Cardiac fibroblast (primary cell): Measurements from ENCODE around the gene PLXNA4.

Source experiments
- DNase-seq, 2 donors: peaks; one replicate each; pipeline versions ENCODE4 v3.0.0 to v3.0.0-alpha.2; 2010; ENCODE audit warnings: low read depth in 2 of 2
- H3K4me3 ChIP-seq, 2 donors: replicated peaks in 1 of 2; 1 replicate in 1 of 2; 2 replicates in 1 of 2; pipeline ENCODE4 v1.5.1; 2011; ENCODE audit warnings: low read depth in 2 of 2, low read length in 2 of 2, mild to moderate bottlenecking in 2 of 2, moderate library complexity in 1 of 2
- CTCF ChIP-seq: IDR thresholded peaks from one replicate; pipeline ENCODE4 v1.5.1; 2011; ENCODE audit warnings: low read depth, mild to moderate bottlenecking, low read length, inconsistent platforms

The PLXNA4 gene

GRCh38 chr7:132354527-132354926 lies 221.7 kb downstream of the PLXNA4 start:
- no peak for TF ChIP-seq CTCF
- DNase-seq: peak in 1 of 2 donors; percentile 16

GRCh38 chr7:132353936-132354335 lies 222.3 kb downstream of the PLXNA4 start:
- no peak for DNase-seq
- TF ChIP-seq CTCF: no peak

More at GRCh38 chr7:132354527-132354926, 221.7 kb downstream of the PLXNA4 start:
- H3K4me3 ChIP-seq: no peak overlapping the region

GRCh38 chr7:132352800-132353199 lies 223.5 kb downstream of the PLXNA4 start:
- no peak overlapping the region for H3K4me3 ChIP-seq
- TF ChIP-seq CTCF: no peak
- DNase-seq: peak in 1 of 2 donors; percentile 93

More at GRCh38 chr7:132353936-132354335, 222.3 kb downstream of the PLXNA4 start:
- H3K4me3 ChIP-seq: no peak overlapping the region

- no peak overlapping the region for H3K4me3 ChIP-seq
- peak in 1 of 2 donors; percentile 63 for DNase-seq
These were observed 224.2 kb downstream of the PLXNA4 start for GRCh38 chr7:132351954-132352499.

GRCh38 chr7:132350741-132351140 lies 225.5 kb downstream of the PLXNA4 start:
- no peak for TF ChIP-seq CTCF
- no peak overlapping the region for H3K4me3 ChIP-seq
- DNase-seq: no peak

More at GRCh38 chr7:132351954-132352499, 224.2 kb downstream of the PLXNA4 start:
- TF ChIP-seq CTCF: no peak

- no peak overlapping the region for H3K4me3 ChIP-seq
These were observed 227.2 kb downstream of the PLXNA4 start for GRCh38 chr7:132349075-132349474.

More at GRCh38 chr7:132349075-132349474, 227.2 kb downstream of the PLXNA4 start:
- no peak for DNase-seq
- TF ChIP-seq CTCF: no peak
